GM20000 (cell line): ENCODE results near the gene CAMTA1.

Experiments
- DNase-seq: peaks from one replicate; pipeline ENCODE4 v3.0.0; 2012; ENCODE audit warnings: low spot score
- CTCF ChIP-seq: IDR thresholded peaks from 2 replicates; pipeline ENCODE4 v1.5.1; 2012; ENCODE audit warnings: mild to moderate bottlenecking, control low read depth; ENCODE audit errors: extremely low read depth, missing control alignments

CAMTA1 gene

GRCh38 chr1:7584643-7585042, 799.4 kb downstream of the CAMTA1 start:
- DNase-seq, result no peak

GRCh38 chr1:7585216-7585907, 800.1 kb downstream of the CAMTA1 start:
- DNase-seq, result no peak

More at GRCh38 chr1:7584643-7585042, 799.4 kb downstream of the CAMTA1 start:
- no peak for TF ChIP-seq CTCF

GRCh38 chr1:7586031-7586941, 801.0 kb downstream of the CAMTA1 start:
- no peak for TF ChIP-seq CTCF
- DNase-seq, result no peak

More at GRCh38 chr1:7585216-7585907, 800.1 kb downstream of the CAMTA1 start:
- no peak for TF ChIP-seq CTCF

GRCh38 chr1:7587108-7587772, 802.0 kb downstream of the CAMTA1 start:
- DNase-seq, result no peak
- TF ChIP-seq CTCF, result no peak

GRCh38 chr1:7587773-7588456, 802.7 kb downstream of the CAMTA1 start:
- DNase-seq, result no peak
- no peak for TF ChIP-seq CTCF

GRCh38 chr1:7588457-7588827, 803.2 kb downstream of the CAMTA1 start:
- TF ChIP-seq CTCF, result no peak
- no peak for DNase-seq
